H1 (cell line): ENCODE data around the gene LSG1. TPM values are rescaled to one million over a fixed set of nuclear protein-coding genes. Genes with fewer than 3 reads are reported as not detected.

Experiments used
- PHF8 ChIP-seq: fragments of 200-600 bp; sonication (generic); conservative IDR thresholded peaks from 2 replicates; pipeline ENCODE4 v1.7.1; 2012; ENCODE audit warnings: low read depth, mild to moderate bottlenecking, inconsistent platforms, low read length, moderate library complexity
- polyA plus RNA-seq, 7 experiments: library from polyadenylated mRNA; depleted of rRNA in 3 of 7; stranded (reverse) in 5 of 7; unstranded in 2 of 7; fragments of >200 nt in 5 of 7; fragments of 200-250 nt in 2 of 7; gene quantifications; 1 replicate in 5 of 7; 2 replicates in 1 of 7; 4 replicates in 1 of 7; pipeline versions ENCODE4 v1.2.1 to v1.2.3, GENCODE V29; 2011 to 2013; ENCODE audit warnings: missing spikeins in 2 of 7, mixed read lengths in 2 of 7
- total RNA-seq: library from RNA; stranded (reverse); fragmentation: NEBNext Ultra II Directional; extraction: Animal tissue kit (Norgen Biotek cat#: 25700); gene quantifications from 2 replicates; pipeline ENCODE4 v1.2.1, GENCODE V29; 2021

The LSG1 gene
- total and polyA plus RNA-seq, 2 of the 8 experiments (the other 6 are each of a cell fraction or from before 2014, with no cell fraction given), result 23.7 to 47.6 TPM

DNA sequence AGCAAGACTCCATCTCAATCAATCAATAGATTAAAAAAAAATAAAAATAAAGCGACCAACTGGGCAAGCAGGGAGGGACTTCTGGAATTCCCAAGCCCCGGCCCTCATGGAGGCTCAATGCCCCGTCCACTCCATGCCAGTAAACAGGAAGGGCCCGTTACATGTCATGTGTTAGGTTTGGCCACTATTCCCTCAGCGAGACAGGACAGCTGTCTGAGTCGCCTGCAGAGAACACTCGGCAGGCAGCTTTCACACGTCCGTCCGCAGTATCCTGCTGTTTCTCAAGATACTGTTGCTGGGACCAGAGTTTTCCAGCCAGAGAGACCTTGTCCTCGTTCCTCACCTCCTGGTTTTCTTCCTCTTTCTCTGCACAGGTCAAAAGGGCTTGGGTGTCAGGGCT is 56.8 kb downstream of the LSG1 start (continued):
- TF ChIP-seq PHF8, result no peak
